HepG2 (cell line): Measurements from ENCODE around the gene RPGRIP1. TPM values are rescaled to one million over a fixed set of nuclear protein-coding genes. Genes with fewer than 3 reads are reported as not detected.

Source experiments
- ATF5 ChIP-seq: sonication (generic); formaldehyde crosslinking; IDR thresholded peaks from 2 replicates; pipeline ENCODE4 v1.4.0; 2020; ENCODE audit warnings: mild to moderate bottlenecking, low read depth, missing genetic modification reagents
- FOSL2 ChIP-seq: sonication (generic); formaldehyde crosslinking; IDR thresholded peaks from 2 replicates; pipeline ENCODE4 v1.4.0; 2020; ENCODE audit warnings: missing genetic modification reagents
- FOXJ3 ChIP-seq: sonication (generic); formaldehyde crosslinking; IDR thresholded peaks from 2 replicates; pipeline ENCODE4 v1.4.0; 2020; ENCODE audit warnings: missing genetic modification reagents, mild to moderate bottlenecking, borderline replicate concordance
- HNF1A ChIP-seq, 2 experiments: sonication (generic) in 1 of 2; formaldehyde crosslinking in 1 of 2; IDR thresholded peaks; 2 replicates each; pipeline versions ENCODE4 v1.4.0 to v1.6.1; 2016 to 2020; ENCODE audit warnings: borderline replicate concordance in 1 of 2, low read depth in 1 of 2, mild to moderate bottlenecking in 1 of 2, missing genetic modification reagents in 1 of 2
- JDP2 ChIP-seq: sonication (generic); formaldehyde crosslinking; IDR thresholded peaks from 2 replicates; pipeline ENCODE4 v1.8.1; 2022; ENCODE audit warnings: missing genetic modification reagents, borderline replicate concordance
- MXD4 ChIP-seq: IDR thresholded peaks from 2 replicates; pipeline ENCODE4 v1.6.1; 2016; ENCODE audit warnings: mild to moderate bottlenecking, missing biosample characterization, missing genetic modification reagents
- NCOA1 ChIP-seq: sonication (generic); formaldehyde crosslinking; IDR thresholded peaks from 2 replicates; pipeline ENCODE4 v1.9.0; 2021; ENCODE audit warnings: missing genetic modification reagents
- SMARCE1 ChIP-seq: fragments of 450-650 bp; IDR thresholded peaks from 2 replicates; pipeline ENCODE4 v1.6.1; 2017; ENCODE audit warnings: borderline replicate concordance
- SNAPC4 ChIP-seq: sonication (generic); formaldehyde crosslinking; IDR thresholded peaks from 2 replicates; pipeline ENCODE4 v1.4.0; 2020; ENCODE audit warnings: mild to moderate bottlenecking, missing genetic modification reagents
- SP4 ChIP-seq: sonication (generic); formaldehyde crosslinking; IDR thresholded peaks from 2 replicates; pipeline ENCODE4 v1.8.1; 2023; ENCODE audit warnings: mild to moderate bottlenecking, missing genetic modification reagents
- SRSF9 ChIP-seq: fragments of 200-400 bp; formaldehyde crosslinking; IDR thresholded peaks from 2 replicates; pipeline ENCODE4 v1.6.1; 2018; ENCODE audit warnings: borderline replicate concordance, mild to moderate bottlenecking, low read depth, low read length; ENCODE audit not compliant: insufficient read depth, poor library complexity, severe bottlenecking
- TP53 ChIP-seq: sonication (generic); formaldehyde crosslinking; conservative IDR thresholded peaks from 2 replicates; pipeline ENCODE4 v1.4.0; 2020; ENCODE audit warnings: missing genetic modification reagents
- ZC3H13 ChIP-seq: sonication (generic); formaldehyde crosslinking; IDR thresholded peaks from 2 replicates; pipeline ENCODE4 v1.8.1; 2023; ENCODE audit warnings: mild to moderate bottlenecking, missing genetic modification reagents, moderate library complexity
- ZFAT ChIP-seq: sonication (generic); formaldehyde crosslinking; conservative IDR thresholded peaks from 2 replicates; pipeline ENCODE4 v1.8.1; 2023; ENCODE audit warnings: missing genetic modification reagents, inconsistent platforms
- ZMYM3 ChIP-seq: sonication (generic); formaldehyde crosslinking; IDR thresholded peaks from 2 replicates; pipeline ENCODE4 v1.5.1; 2020; ENCODE audit warnings: mild to moderate bottlenecking, missing genetic modification reagents
- ZNF263 ChIP-seq: sonication (generic); formaldehyde crosslinking; IDR thresholded peaks from 2 replicates; pipeline ENCODE4 v1.4.0; 2020; ENCODE audit warnings: missing genetic modification reagents
- ZSCAN12 ChIP-seq: sonication (generic); formaldehyde crosslinking; IDR thresholded peaks from 2 replicates; pipeline ENCODE4 v1.9.0; 2021; ENCODE audit warnings: mild to moderate bottlenecking, missing genetic modification reagents
- polyA plus RNA-seq, 8 experiments: library from polyadenylated mRNA; depleted of rRNA in 3 of 8; stranded (reverse) in 7 of 8; unstranded in 1 of 8; fragments of >200 nt; fragmentation: Illumina TruSeq in 4 of 8; extraction: Trizol in 4 of 8; gene quantifications; 2 replicates each; pipeline versions ENCODE4 v1.2.1 to v1.2.3, GENCODE V29; 2011 to 2016; ENCODE audit warnings: low read depth in 4 of 8, missing spikeins in 1 of 8, mixed read lengths in 1 of 8; ENCODE audit not compliant: insufficient read depth in 1 of 8
- total RNA-seq, 5 experiments: library from RNA; depleted of rRNA; stranded (reverse); fragments of >200 nt; fragmentation: Illumina TruSeq; extraction: Trizol; gene quantifications; 2 replicates each; pipeline ENCODE4 v1.2.3, GENCODE V29; 2016; ENCODE audit warnings: low read depth in 1 of 5
- TF ChIP-seq, protein P1 (sequence below): sonication (generic); formaldehyde crosslinking; IDR thresholded peaks from 2 replicates; pipeline ENCODE4 v1.8.1; 2023; ENCODE audit warnings: mild to moderate bottlenecking, missing genetic modification reagents

RPGRIP1 gene
- total and polyA plus RNA-seq, 2 of the 13 experiments (the other 11 are each of a cell fraction or from before 2014, with no cell fraction given), result 0.13 to 1.1 TPM

GRCh38 chr14:21269252-21270046, 10.4 kb upstream of the RPGRIP1 start, which contains the start of gene HNRNPC (continued):
- TF ChIP-seq ATF5 (0 out of 2 replicates have a peak, but pooled peaks have one; percentile 83), TP53 (peak; percentile 89), ZNF263 (peak; percentile 64), SRSF9 (no peak), HNF1A (IDR thresholded peaks at IDR 0.05; ENCODE audit: low read depth) (peak; percentile 12; the same call in 1 of the 2 replicates), HNF1A (CRISPR knock-in tag; IDR thresholded peaks at IDR 0.05; ENCODE audit: borderline replicate concordance) (no peak; the same call in 1 of the 2 replicates), ZFAT (no peak), FOXJ3 (CRISPR knock-in tag) (peak; percentile 27; the same call in 1 of the 2 replicates), JDP2 (CRISPR knock-in tag) (no peak), SMARCE1 (no peak), ZC3H13 (CRISPR knock-in tag) (no peak), MXD4 (0 out of 2 replicates have a peak, but pooled peaks have one; percentile 57), ZSCAN12 (CRISPR knock-in tag) (0 out of 2 replicates have a peak, but pooled peaks have one; percentile 66), ZMYM3 (CRISPR knock-in tag) (no peak), SNAPC4 (CRISPR knock-in tag) (peak; percentile 90), SP4 (CRISPR knock-in tag) (peak; percentile 93), FOSL2 (peak; percentile 55), NCOA1 (CRISPR knock-in tag) (no peak; the same call in none of the 2 replicates)
- TF ChIP-seq, protein P1, sequence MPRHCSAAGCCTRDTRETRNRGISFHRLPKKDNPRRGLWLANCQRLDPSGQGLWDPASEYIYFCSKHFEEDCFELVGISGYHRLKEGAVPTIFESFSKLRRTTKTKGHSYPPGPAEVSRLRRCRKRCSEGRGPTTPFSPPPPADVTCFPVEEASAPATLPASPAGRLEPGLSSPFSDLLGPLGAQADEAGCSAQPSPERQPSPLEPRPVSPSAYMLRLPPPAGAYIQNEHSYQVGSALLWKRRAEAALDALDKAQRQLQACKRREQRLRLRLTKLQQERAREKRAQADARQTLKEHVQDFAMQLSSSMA (CRISPR knock-in tag), result no peak; the same call in 1 of the 2 replicates
